ENCODE data around the gene KCNMA1. TPM values are rescaled to one million over a fixed set of nuclear protein-coding genes. Genes with fewer than 3 reads are reported as not detected.

The KCNMA1 gene
- total and polyA plus RNA-seq, 10 of the 15 experiments (the other 5 are each of a cell fraction or from before 2014, with no cell fraction given) = 8.5 to 77.0 (median 21.3) TPM

GRCh38 chr10:77210645-77211044 is 427.0 kb downstream of the KCNMA1 start:
- no peak overlapping the region for H3K27ac ChIP-seq (ENCODE audit: control insufficient read depth, insufficient read depth)
- H4K20me1 ChIP-seq (ENCODE audit: control insufficient read depth, insufficient read depth) = no peaks in the 10 kb centered on the region
- H3K9ac ChIP-seq (ENCODE audit: control insufficient read depth, insufficient read depth, low read length) = no peak overlapping the region
- DNase-seq (ENCODE audit: low read depth, low spot score) (no peak), FAIRE-seq (no peak), ATAC-seq (peak; percentile 70)
- no peaks in the 10 kb centered on the region for H3K4me1 ChIP-seq (ENCODE audit: control insufficient read depth, insufficient read depth, low read length)
- H2AFZ ChIP-seq (ENCODE audit: control insufficient read depth, low read depth, low read length) = no peak overlapping the region
- no peak overlapping the region for H3K4me3 ChIP-seq
- ChIA-PET RAD21 (ENCODE audit: unreplicated experiment) (interaction anchor here (0.9 kb wide), 1 partner anchor 36 kb away, joined by 3 read pairs; no protein-coding TSS in a partner anchor), SMC1A (ENCODE audit: uncharacterized antibody, unreplicated experiment) (interaction anchor here (1.0 to 1.4 kb wide), 3 partner anchors 11 to 19 kb away, joined by 3 to 4 read pairs (median 3); no protein-coding TSS in a partner anchor), POLR2A (interaction anchor here (1.3 kb wide), 1 partner anchor 10 kb away, joined by 3 read pairs; no protein-coding TSS in a partner anchor), CTCF (interaction anchor here (0.5 to 1.1 kb wide), 2 partner anchors 182 to 543 kb away, joined by 3 read pairs; no protein-coding TSS in a partner anchor)
- no peaks in the 10 kb centered on the region; a peak in 1 of 4 replicates for H3K36me3 ChIP-seq (ENCODE audit: control insufficient read depth in 2 of 2, insufficient read depth in 2 of 2, low read length in 1 of 2)
- in situ Hi-C loops (cut with MboI) = no loop called here
- no peaks in the 10 kb centered on the region for H3K27me3 ChIP-seq (replicated peaks in 1 of 2; ENCODE audit: control insufficient read depth in 2 of 2, insufficient read depth in 2 of 2, low read length in 1 of 2)
- intact Hi-C loops (cut with micrococcal nuclease; ENCODE audit: unreplicated experiment) = no loop called here
- BruUV-seq (replicated peaks) = no TSS peak
- H3K79me2 ChIP-seq (ENCODE audit: control insufficient read depth, insufficient read depth, low read length) = no peaks in the 10 kb centered on the region
- H3K9me3 ChIP-seq (replicated peaks; ENCODE audit: control insufficient read depth, insufficient read depth, low read length) = no peaks in the 10 kb centered on the region; the same call in 2 of the 3 replicates
- H3K4me2 ChIP-seq (ENCODE audit: control insufficient read depth, insufficient read depth) = no peak overlapping the region
- TF ChIP-seq KLF5 (IDR thresholded peaks at IDR 0.05; ENCODE audit: partially characterized antibody) (no peak), FOXK2 (IDR thresholded peaks at IDR 0.05) (no peak), DPF2 (IDR thresholded peaks at IDR 0.05) (no peak), TCF7 (IDR thresholded peaks at IDR 0.05; ENCODE audit: borderline replicate concordance) (no peak), JUNB (IDR thresholded peaks at IDR 0.05) (no peak), FOS (IDR thresholded peaks at IDR 0.05; ENCODE audit: borderline replicate concordance, extremely low read depth, insufficient read length) (no peak), IKZF1 (conservative IDR thresholded peaks at IDR 0.05) (peak; percentile 54; the same call in 1 of the 2 replicates), PKNOX1 (IDR thresholded peaks at IDR 0.05) (no peak), NFYB (IDR thresholded peaks at IDR 0.05; ENCODE audit: insufficient read depth, low read depth, low read length) (no peak), IKZF2 (IDR thresholded peaks at IDR 0.05) (peak; percentile 82 to 86), MYC (IDR thresholded peaks at IDR 0.05; ENCODE audit: insufficient read depth, insufficient read length, insufficient replicate concordance, low read length, severe bottlenecking) (no peak), CREB1 (IDR thresholded peaks at IDR 0.05; ENCODE audit: low read depth) (no peak), ESRRA (IDR thresholded peaks at IDR 0.05; ENCODE audit: low read length) (no peak), BCL3 (IDR thresholded peaks at IDR 0.05; ENCODE audit: borderline replicate concordance, insufficient read depth, low read depth, low read length, poor library complexity, severe bottlenecking) (no peak), MTA3 (IDR thresholded peaks at IDR 0.05; ENCODE audit: borderline replicate concordance, low read length) (no peak), ZNF217 (IDR thresholded peaks at IDR 0.05) (0 out of 2 replicates have a peak, but pooled peaks have one; percentile 26), SRF (IDR thresholded peaks at IDR 0.05; ENCODE audit: low read depth in 2 of 2, low read length in 2 of 2) (no peak), HDGF (IDR thresholded peaks at IDR 0.05) (no peak), TBL1XR1 (IDR thresholded peaks at IDR 0.05; ENCODE audit: low read depth, low read length) (no peak), NBN (IDR thresholded peaks at IDR 0.05) (0 out of 2 replicates have a peak, but pooled peaks have one; percentile 27), RELB (IDR thresholded peaks at IDR 0.05; ENCODE audit: low read depth) (peak; percentile 53; the same call in 1 of the 2 replicates)
